Sigmoid colon (tissue), 7 donors: ENCODE results near the gene BTNL3. TPM values are rescaled to one million over a fixed set of nuclear protein-coding genes. Genes with fewer than 3 reads are reported as not detected.
"Not testable (repeated sequence)": the region's sequence is repeated elsewhere in the genome, so short reads cannot be mapped to it uniquely, and the experiment has no call there.

Experiments
- DNase-seq: peaks from one replicate; pipeline ENCODE4 v3.0.0-alpha.2; 2019
- H3K27ac ChIP-seq, 4 donors: fragments of 200-600 bp; sonication (generic); one replicate each; pipeline ENCODE4 v1.5.1; 2016 to 2019; ENCODE audit warnings: mild to moderate bottlenecking in 1 of 4
- H3K27me3 ChIP-seq, 3 donors: fragments of 200-600 bp; sonication (generic); one replicate each; pipeline ENCODE4 v1.5.1; 2019; ENCODE audit warnings: mild to moderate bottlenecking in 1 of 3
- H3K36me3 ChIP-seq, 4 donors: fragments of 200-600 bp; sonication (generic); one replicate each; pipeline ENCODE4 v1.5.1; 2016 to 2019
- H3K4me1 ChIP-seq, 4 donors: fragments of 200-600 bp; sonication (generic); one replicate each; pipeline ENCODE4 v1.5.1; 2017 to 2019
- H3K4me3 ChIP-seq, 4 donors: fragments of 200-600 bp; sonication (generic); one replicate each; pipeline ENCODE4 v1.5.1; 2017 to 2019; ENCODE audit warnings: mild to moderate bottlenecking in 2 of 4, moderate library complexity in 1 of 4
- H3K9me3 ChIP-seq, 4 donors: fragments of 200-600 bp in 3 of 4; sonication (generic) in 3 of 4; one replicate each; pipeline versions ENCODE4 v1.5.1 to v1.6.1; 2013 to 2019
- EP300 ChIP-seq, 4 donors: sonication (generic); formaldehyde crosslinking; IDR thresholded peaks; one replicate each; pipeline ENCODE4 v1.6.1; 2017; ENCODE audit warnings: antibody characterized with exemption in 4 of 4
- POLR2A ChIP-seq, 2 donors: fragments of 450-650 bp; IDR thresholded peaks; one replicate each; pipeline ENCODE4 v1.6.1; 2016; ENCODE audit warnings: antibody characterized with exemption in 2 of 2, mild to moderate bottlenecking in 2 of 2, moderate library complexity in 2 of 2
- POLR2AphosphoS5 ChIP-seq, 4 donors: sonication (generic); formaldehyde crosslinking; IDR thresholded peaks; one replicate each; pipeline ENCODE4 v1.6.1; 2017; ENCODE audit warnings: antibody characterized with exemption in 4 of 4
- WGBS, 2 donors: extraction: QIAGEN DNeasy Blood & Tissue Kit; methylation state at CpG; one replicate each; pipeline ENCODE4 v1.1.7; 2013; 5-methylcytosine and 5-hydroxymethylcytosine counted together
- intact Hi-C: fragments of 100-400 bp; cut with DNase I; formaldehyde crosslinking; loops from one replicate; pipeline ENCODE4 v1.15.1; 2023
- polyA plus RNA-seq, 3 donors: library from polyadenylated mRNA; stranded (reverse); fragments of 200-250 nt; gene quantifications; one replicate each; pipeline ENCODE4 v1.2.3, GENCODE V29; 2013
- total RNA-seq, 4 donors: library from RNA; depleted of rRNA; stranded (reverse); fragments of >200 nt; gene quantifications; one replicate each; pipeline ENCODE4 v1.1.0, GENCODE V29; 2016
- TF ChIP-seq, protein P1 (sequence below), 4 experiments: fragments of 450-650 bp in 3 of 4; fragments of 200-600 bp in 1 of 4; IDR thresholded peaks; one replicate each; pipeline ENCODE4 v1.5.1; 2016 to 2019; ENCODE audit warnings: antibody characterized with exemption in 4 of 4, mild to moderate bottlenecking in 3 of 4, moderate library complexity in 2 of 4
- donor health status: healthy with polysubstance abuse.
- donor health status: Bipolar disorder and iron deficiency.
- donor health status: healthy.

The BTNL3 gene
- total and polyA plus RNA-seq, 7 donors = 0.36 to 25.6 (median 18.1) TPM; not detected in 3

DNA sequence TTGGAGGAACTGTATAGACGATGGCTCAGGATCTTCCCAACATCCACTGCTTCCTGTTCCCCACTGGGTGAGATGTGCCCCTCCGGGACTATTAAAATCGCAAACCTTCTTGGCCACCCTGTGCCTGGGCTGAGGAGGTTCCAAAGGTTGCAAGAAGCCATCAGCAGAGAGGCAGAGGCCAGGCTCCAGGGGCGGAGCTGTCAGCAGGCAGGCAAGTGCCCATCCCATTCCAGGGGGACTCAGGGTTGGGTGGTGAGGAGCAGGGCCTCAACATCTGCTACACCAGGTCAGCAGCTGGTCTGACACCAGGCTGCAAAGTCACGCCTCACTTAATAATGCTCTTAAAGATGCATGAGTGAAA, 2.2 kb downstream of the BTNL3 start:
- intact Hi-C loops = no loop called here
- no peaks in the 10 kb centered on the region for H3K4me1 ChIP-seq
- TF ChIP-seq POLR2AphosphoS5 (IDR thresholded peaks at IDR 0.05) (no peak), POLR2A (IDR thresholded peaks at IDR 0.05) (no peak), EP300 (IDR thresholded peaks at IDR 0.05) (no peak)
- TF ChIP-seq, protein P1, sequence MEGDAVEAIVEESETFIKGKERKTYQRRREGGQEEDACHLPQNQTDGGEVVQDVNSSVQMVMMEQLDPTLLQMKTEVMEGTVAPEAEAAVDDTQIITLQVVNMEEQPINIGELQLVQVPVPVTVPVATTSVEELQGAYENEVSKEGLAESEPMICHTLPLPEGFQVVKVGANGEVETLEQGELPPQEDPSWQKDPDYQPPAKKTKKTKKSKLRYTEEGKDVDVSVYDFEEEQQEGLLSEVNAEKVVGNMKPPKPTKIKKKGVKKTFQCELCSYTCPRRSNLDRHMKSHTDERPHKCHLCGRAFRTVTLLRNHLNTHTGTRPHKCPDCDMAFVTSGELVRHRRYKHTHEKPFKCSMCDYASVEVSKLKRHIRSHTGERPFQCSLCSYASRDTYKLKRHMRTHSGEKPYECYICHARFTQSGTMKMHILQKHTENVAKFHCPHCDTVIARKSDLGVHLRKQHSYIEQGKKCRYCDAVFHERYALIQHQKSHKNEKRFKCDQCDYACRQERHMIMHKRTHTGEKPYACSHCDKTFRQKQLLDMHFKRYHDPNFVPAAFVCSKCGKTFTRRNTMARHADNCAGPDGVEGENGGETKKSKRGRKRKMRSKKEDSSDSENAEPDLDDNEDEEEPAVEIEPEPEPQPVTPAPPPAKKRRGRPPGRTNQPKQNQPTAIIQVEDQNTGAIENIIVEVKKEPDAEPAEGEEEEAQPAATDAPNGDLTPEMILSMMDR (IDR thresholded peaks at IDR 0.05) = no peak
- WGBS, 2 donors = 45 to 75% methylated on average over 5 of the region's 5 CpGs
- H3K9me3 ChIP-seq = peaks cover 0 to 3% (median 0%) of the 10 kb centered on the region in 4 donors
- no peak overlapping the region for H3K27ac ChIP-seq
- no peaks in the 10 kb centered on the region for H3K27me3 ChIP-seq
- no peaks in the 10 kb centered on the region for H3K36me3 ChIP-seq
- DNase-seq = no peak
- no peak overlapping the region for H3K4me3 ChIP-seq

DNA sequence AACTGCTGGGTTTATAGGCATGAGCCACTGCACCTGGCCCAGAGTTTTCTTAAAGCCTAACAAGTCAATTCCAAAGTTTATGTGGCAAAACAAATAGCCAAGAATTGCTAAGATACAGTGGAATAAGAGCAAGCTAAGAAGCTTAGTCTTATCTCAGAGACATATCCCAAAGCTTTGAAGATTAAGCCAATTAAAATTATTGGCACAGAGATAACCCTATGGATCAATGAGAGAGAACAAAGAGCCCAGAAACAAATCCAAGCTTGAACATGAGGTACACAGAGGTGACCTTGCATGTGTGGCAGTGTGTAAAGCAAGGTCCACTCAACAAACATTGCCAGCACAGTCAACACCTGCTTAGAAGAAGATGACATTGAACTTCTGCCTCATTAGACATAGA, 13.3 kb downstream of the BTNL3 start:
- intact Hi-C loops = no loop called here
- Histone ChIP-seq H3K27me3 (peaks cover 0 to 4% (median 0%) of the 10 kb centered on the region in 3 donors), H3K4me3 (no peak overlapping the region), H3K27ac (no peak overlapping the region), H3K9me3 (no peaks in the 10 kb centered on the region), H3K36me3 (no peaks in the 10 kb centered on the region), H3K4me1 (no peaks in the 10 kb centered on the region)
- no peak for DNase-seq
- TF ChIP-seq POLR2AphosphoS5 (IDR thresholded peaks at IDR 0.05) (no peak), POLR2A (IDR thresholded peaks at IDR 0.05) (no peak), EP300 (IDR thresholded peaks at IDR 0.05) (no peak)
- TF ChIP-seq, protein P1 (IDR thresholded peaks at IDR 0.05) = no peak

DNA sequence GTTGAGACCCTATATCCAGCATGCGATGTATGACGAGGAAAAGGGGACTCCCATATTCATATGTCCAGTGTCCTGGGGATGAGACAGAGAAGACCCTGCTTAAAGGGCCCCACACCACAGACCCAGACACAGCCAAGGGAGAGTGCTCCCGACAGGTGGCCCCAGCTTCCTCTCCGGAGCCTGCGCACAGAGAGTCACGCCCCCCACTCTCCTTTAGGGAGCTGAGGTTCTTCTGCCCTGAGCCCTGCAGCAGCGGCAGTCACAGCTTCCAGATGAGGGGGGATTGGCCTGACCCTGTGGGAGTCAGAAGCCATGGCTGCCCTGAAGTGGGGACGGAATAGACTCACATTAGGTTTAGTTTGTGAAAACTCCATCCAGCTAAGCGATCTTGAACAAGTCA, 17.1 kb downstream of the BTNL3 start:
- WGBS, 2 donors = 80 to 87% methylated on average over 9 of the region's 9 CpGs
- no peak overlapping the region for H3K27ac ChIP-seq
- no peaks in the 10 kb centered on the region for H3K36me3 ChIP-seq
- no peaks in the 10 kb centered on the region for H3K9me3 ChIP-seq
- H3K4me3 ChIP-seq = no peak overlapping the region
- intact Hi-C loops = loop anchor here (5.0 kb wide), 1 partner anchor 58 kb away; no protein-coding TSS in a partner anchor
- DNase-seq = no peak
- H3K27me3 ChIP-seq = peaks cover 0 to 11% (median 0%) of the 10 kb centered on the region in 3 donors
- H3K4me1 ChIP-seq = no peaks in the 10 kb centered on the region
- TF ChIP-seq POLR2A (IDR thresholded peaks at IDR 0.05) = no peak
- no peak for TF ChIP-seq EP300 (IDR thresholded peaks at IDR 0.05)
- TF ChIP-seq, protein P1 (IDR thresholded peaks at IDR 0.05) = no peak
- TF ChIP-seq POLR2AphosphoS5 (IDR thresholded peaks at IDR 0.05) = no peak

DNA sequence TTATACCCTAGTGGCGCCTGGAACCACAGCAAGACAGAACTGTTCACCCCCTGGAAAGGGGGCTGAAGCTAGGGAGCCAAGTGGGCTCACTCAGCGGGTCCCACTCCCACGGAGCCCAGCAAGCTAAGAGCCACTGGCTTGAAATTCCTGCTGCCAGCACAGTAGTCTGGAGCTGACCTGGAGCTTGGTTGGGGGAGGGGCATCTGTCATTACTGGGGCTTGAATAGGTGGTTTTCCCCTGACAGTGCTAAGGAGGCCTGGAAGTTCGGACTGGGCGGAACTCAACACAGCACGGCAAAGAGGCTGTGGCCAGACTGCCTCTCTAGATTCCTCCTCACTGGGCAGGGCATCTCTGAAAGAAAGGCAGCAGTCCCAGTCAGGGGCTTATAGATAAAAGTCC, 19.5 kb downstream of the BTNL3 start:
- no peaks in the 10 kb centered on the region for H3K9me3 ChIP-seq
- no peak for DNase-seq
- TF ChIP-seq POLR2A (IDR thresholded peaks at IDR 0.05) (no peak), EP300 (IDR thresholded peaks at IDR 0.05) (no peak), POLR2AphosphoS5 (IDR thresholded peaks at IDR 0.05) (no peak)
- TF ChIP-seq, protein P1 (IDR thresholded peaks at IDR 0.05) = no peak
- no peaks in the 10 kb centered on the region for H3K4me1 ChIP-seq
- no peak overlapping the region for H3K27ac ChIP-seq
- intact Hi-C loops = loop anchor here (5.0 kb wide), 1 partner anchor 61 kb away; no protein-coding TSS in a partner anchor
- 81 to 86% methylated on average over 6 of the region's 6 CpGs for WGBS, 2 donors
- peaks cover 0 to 11% (median 0%) of the 10 kb centered on the region in 3 donors for H3K27me3 ChIP-seq
- no peak overlapping the region for H3K4me3 ChIP-seq
- no peaks in the 10 kb centered on the region for H3K36me3 ChIP-seq

DNA sequence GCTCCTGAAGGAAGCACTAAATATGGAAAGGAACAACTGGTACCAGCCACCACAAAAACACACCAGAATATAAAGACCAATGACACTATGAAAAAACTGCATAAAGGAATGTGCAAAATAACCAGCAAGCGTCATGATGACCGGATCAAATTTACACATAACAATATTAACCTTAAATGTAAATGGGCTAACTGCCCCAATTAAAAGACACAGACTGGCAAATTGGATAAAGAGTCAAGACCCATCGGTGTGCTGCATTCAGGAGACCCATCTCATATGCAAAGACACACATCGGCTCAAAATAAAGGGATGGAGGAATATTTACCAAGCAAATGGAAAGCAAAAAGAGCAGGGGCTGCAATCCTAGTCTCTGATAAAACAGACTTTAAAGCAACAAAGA, 21.4 kb downstream of the BTNL3 start:
- DNase-seq, H3K36me3 ChIP-seq, H3K27ac ChIP-seq, intact Hi-C loops, H3K9me3 ChIP-seq, H3K4me3 ChIP-seq, H3K4me1 ChIP-seq: not testable (repeated sequence)
- H3K27me3 ChIP-seq = peaks cover 0 to 11% (median 0%) of the 10 kb centered on the region in 3 donors
- WGBS, 2 donors = 94 to 95% methylated on average over 4 of the region's 4 CpGs

DNA sequence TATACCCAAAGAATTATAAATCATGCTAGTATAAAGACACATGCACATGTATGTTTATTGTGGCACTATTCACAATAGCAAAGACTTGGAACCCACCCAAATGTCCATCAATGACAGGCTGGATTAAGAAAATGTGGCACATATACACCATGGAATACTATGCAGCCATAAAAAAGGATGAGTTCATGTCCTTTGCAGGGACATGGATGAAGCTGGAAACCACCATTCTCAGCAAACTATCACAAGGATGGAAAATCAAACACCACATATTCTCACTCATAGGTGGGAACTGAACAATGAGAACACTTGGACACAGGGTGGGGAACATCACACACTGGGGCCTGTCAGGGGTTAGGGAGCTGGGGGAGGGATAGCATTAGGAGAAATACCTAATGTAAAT, 26.0 kb downstream of the BTNL3 start:
- H3K36me3 ChIP-seq, H3K4me1 ChIP-seq, H3K27me3 ChIP-seq, H3K4me3 ChIP-seq, H3K9me3 ChIP-seq, DNase-seq, intact Hi-C loops, H3K27ac ChIP-seq: not testable (repeated sequence)

DNA sequence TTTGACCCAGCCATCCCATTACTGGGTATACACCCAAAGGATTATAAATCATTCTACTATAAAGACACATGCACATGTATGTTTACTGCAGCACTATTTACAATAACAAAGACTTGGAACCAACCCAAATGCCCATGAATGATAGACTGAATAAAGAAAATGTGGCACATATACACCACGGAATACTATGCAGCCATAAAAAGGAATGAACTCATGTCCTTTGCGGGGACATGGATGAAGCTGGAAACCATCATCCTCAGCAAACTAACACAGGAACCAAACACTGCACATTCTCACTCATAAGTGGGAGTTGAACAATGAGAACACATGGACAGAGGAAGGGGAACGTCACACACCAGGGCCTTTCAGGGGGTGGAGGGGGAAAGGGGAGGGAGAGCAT, 28.8 kb downstream of the BTNL3 start:
- H3K27ac ChIP-seq, H3K27me3 ChIP-seq, intact Hi-C loops, H3K4me3 ChIP-seq, H3K36me3 ChIP-seq, H3K4me1 ChIP-seq, DNase-seq, H3K9me3 ChIP-seq: not testable (repeated sequence)
- 87% methylated on average over 3 of the region's 3 CpGs for WGBS, 2 donors
